GM21737 (cell line): ENCODE measurements around the gene ATPAF2.

Experiments used
- ATAC-seq: cut with Tn5 transposase; IDR thresholded peaks from one replicate; pipeline ENCODE4 v1.9.1; 2021; ENCODE audit warnings: mild to moderate bottlenecking, moderate library complexity; ENCODE audit not compliant: unreplicated experiment

Gene ATPAF2

GRCh38 chr17:18038861-18039534 lies at the start of gene ATPAF2, which contains the start of gene GID4:
Gene ATPAF2, minus strand, starts transcription at chr17:18039168. Its CDS starts 155 bp downstream, at chr17:18039013.
Gene GID4, plus strand, starts transcription at chr17:18039408. Its CDS starts 57 bp downstream, at chr17:18039465.
- peak; percentile 90 for ATAC-seq

- peak; percentile 61 for ATAC-seq
Observed at GRCh38 chr17:18087610-18088491, 48.9 kb upstream of the ATPAF2 start, which contains the start of gene DRG2. Gene DRG2, plus strand, starts transcription at chr17:18087948. Its CDS starts 76 bp downstream, at chr17:18088024.

GRCh38 chr17:18084256-18084655 lies 45.3 kb upstream of the ATPAF2 start:
- ATAC-seq, result no peak

- ATAC-seq, result no peak
Observed at GRCh38 chr17:18079543-18079942, 40.6 kb upstream of the ATPAF2 start.

- no peak for ATAC-seq
Observed at GRCh38 chr17:18076936-18077335, 38.0 kb upstream of the ATPAF2 start.

- no peak for ATAC-seq
Observed at GRCh38 chr17:18074566-18075272, 35.8 kb upstream of the ATPAF2 start.

- no peak for ATAC-seq
Observed at GRCh38 chr17:18071751-18072150, 32.8 kb upstream of the ATPAF2 start.

GRCh38 chr17:18070861-18071340 lies 31.9 kb upstream of the ATPAF2 start:
- ATAC-seq, result no peak

GRCh38 chr17:18069101-18069500 lies 30.1 kb upstream of the ATPAF2 start:
- no peak for ATAC-seq

- ATAC-seq, result no peak
Observed at GRCh38 chr17:18066866-18067265, 27.9 kb upstream of the ATPAF2 start.

GRCh38 chr17:18065546-18065945 lies 26.6 kb upstream of the ATPAF2 start:
- ATAC-seq, result no peak

- ATAC-seq, result no peak
Observed at GRCh38 chr17:18064053-18064452, 25.1 kb upstream of the ATPAF2 start.

- ATAC-seq, result no peak
Observed at GRCh38 chr17:18059283-18059682, 20.3 kb upstream of the ATPAF2 start.

- ATAC-seq, result no peak
Observed at GRCh38 chr17:18056214-18056613, 17.2 kb upstream of the ATPAF2 start.

GRCh38 chr17:18055597-18055996 lies 16.6 kb upstream of the ATPAF2 start:
- ATAC-seq, result no peak

- ATAC-seq, result no peak
Observed at GRCh38 chr17:18045691-18046350, 6.9 kb upstream of the ATPAF2 start.

- no peak for ATAC-seq
Observed at GRCh38 chr17:18044609-18045008, 5.6 kb upstream of the ATPAF2 start.

- ATAC-seq, result no peak
Observed at GRCh38 chr17:18043491-18043890, 4.5 kb upstream of the ATPAF2 start.

- no peak for ATAC-seq
Observed at GRCh38 chr17:18042983-18043382, 4.0 kb upstream of the ATPAF2 start.

GRCh38 chr17:18041776-18042175 lies 2.8 kb upstream of the ATPAF2 start:
- no peak for ATAC-seq
